Umbilical cord (tissue), 2 donors: ENCODE results near the gene STARD9. TPM values are rescaled to one million over a fixed set of nuclear protein-coding genes. Genes with fewer than 3 reads are reported as not detected.
"Not testable (repeated sequence)": the region's sequence is repeated elsewhere in the genome, so short reads cannot be mapped to it uniquely, and the experiment has no call there.

Experiments used
- DNase-seq: peaks from one replicate; pipeline ENCODE4 v3.0.0-alpha.2; 2015; ENCODE audit warnings: low spot score
- total RNA-seq: library from RNA; depleted of rRNA; stranded (reverse); fragments of >200 nt; gene quantifications from one replicate; pipeline ENCODE4 v1.2.3, GENCODE V29; 2014; ENCODE audit warnings: low replicate concordance; ENCODE audit not compliant: insufficient read depth

STARD9 gene
- total RNA-seq, 1 donor from 2014 or later: 20.5 TPM

DNA sequence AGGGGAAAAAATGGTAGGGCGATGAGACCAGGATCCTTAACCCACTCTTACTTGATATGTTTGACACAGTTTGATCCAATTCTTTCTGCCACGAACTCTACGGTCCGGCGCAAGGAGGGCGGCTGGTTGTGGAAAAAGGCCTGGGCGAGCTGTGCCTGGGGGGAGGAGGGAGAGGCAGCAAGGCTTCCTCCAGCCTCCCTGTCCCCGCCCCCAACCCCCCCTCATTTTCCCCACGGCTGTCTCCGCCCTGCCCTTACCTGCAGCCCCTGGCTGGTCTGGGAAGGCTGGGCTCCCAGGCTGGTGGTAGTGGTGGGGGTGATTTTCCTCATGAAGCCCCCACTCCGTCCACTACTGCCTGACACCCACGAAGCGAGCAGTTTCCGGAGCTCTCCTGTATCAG lies 153.6 kb downstream of the STARD9 start:
- DNase-seq: no peak

DNA sequence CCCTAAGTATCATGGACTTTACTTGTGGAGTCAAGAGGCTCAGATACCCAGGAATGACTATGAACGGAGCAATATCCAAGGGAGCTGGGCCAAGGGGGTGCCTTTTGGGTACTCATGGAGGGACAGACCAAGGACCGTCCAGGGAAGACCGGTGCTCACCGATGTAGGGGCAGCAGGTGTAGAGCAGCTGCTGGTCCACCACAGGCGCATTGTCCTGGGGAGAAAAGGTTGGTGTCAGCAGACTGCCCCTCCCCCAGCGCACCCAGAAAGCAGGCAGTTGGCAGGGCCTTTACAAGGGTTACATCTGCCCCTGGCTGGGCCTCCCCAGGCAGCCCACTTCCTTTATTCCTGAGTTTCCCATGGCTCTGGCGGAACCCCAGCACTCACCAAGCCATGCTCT lies 154.0 kb downstream of the STARD9 start:
- DNase-seq: no peak

DNA sequence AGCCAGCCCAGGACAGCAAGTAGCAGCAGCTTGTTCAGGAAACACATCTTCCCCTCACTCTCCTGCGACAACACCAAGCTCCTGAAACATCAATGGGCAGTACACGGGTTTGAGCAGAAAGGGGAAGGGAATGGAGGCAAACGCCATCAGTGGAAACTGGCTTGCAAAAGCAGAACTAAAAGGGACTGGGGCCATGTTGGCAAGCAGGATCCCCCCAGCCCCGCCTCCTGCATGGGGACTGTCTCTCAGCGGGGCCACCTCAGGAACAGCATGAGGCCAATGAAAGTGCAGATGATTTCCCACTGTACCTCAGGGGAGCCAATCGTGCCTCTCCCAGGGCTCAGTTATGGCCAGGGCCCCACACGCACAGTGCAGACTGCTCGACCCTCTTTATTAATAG lies 154.7 kb downstream of the STARD9 start:
- no peak for DNase-seq

DNA sequence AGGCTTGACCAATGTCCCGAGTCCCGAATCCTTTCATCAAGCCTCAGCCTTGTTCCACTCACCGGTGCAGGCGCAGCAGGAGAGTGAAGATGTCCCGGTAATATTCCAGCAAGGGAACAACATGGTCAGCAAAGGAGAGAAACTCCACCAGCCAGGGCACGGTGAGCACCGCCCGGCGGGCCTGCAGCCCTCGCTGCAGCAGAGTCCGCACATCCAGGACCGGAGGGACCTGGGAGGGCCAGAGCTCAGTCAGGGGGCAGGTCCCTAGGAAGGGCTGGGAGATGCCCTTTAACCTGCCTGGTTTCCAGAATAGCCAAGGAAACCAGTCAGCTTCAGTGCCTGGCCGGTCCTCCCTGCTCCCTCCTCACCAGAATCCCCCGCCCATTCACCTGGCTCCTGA lies 155.1 kb downstream of the STARD9 start:
- DNase-seq: no peak

DNA sequence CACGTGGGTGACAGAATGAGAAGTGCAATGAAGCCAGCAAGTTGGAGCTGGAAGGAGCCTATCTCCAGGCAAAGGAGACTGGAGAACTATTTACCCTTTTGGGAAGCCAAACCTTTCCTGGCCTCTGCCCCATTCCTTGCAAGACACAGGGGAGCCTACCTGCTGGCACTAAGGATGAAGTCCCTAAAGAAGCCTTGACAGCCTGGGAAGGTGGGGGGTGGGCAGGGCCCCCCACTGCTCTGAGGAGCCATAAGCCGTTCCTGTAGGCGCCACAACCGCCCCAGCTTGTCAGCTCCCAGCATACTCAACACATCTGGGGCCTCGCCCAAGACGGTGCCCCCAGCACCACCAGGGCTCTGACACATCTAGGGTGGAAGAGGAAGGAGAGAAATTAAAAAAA lies 156.1 kb downstream of the STARD9 start:
- DNase-seq: no peak

DNA sequence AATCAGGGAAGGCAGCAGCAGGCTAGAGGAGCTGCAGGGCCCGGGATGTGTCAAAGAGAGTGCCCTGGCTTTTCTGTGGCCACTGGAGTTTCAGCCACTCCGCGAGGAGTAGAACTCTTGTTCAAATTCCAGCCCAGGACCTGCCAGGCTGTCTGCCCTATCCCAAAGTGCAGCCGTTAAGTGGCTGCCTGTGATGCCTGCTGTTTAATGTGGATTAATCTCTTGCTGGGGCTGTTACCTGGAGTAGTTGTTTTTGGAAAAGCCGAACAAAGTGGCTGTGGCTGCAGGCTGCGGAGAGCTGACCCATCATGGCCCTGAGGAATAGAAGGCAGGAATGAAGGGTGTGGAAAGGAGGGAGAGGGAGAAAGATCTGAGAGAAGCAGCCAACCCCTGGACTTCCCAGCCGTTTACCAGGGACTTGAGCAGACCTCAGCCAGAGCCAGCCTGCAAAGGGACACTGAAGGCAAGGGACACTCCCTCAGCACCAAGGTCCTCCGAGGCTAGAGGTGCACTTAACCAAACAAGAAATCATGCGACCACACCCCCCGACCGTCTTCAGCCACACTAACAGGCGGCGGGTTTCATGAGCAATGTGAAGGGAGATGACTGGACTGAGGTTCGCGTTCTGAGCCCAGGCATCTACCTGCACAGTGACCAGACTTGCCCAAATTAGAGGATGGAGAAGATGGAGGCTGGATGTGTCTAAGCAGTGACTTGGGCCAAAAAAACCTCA lies 156.9 kb downstream of the STARD9 start:
- no peak for DNase-seq

DNA sequence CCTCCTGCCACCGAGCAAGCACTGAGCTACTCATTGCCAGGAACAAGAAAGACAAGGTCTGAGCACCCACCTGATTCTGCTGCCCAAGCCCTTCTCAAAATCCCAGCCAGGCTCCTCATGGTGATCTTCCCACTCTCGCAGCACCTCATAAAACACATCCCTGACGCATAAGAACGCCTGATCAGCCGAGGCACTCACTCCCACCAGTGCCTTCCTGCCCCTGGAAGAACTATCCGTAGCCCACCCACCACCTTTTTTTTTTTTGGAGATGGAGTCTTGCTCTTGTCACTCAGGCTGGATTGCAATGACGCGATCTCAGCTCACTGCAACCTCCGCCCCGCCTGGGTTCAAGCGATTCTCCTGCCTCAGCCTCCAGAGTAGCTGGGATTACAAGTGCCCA lies 157.6 kb downstream of the STARD9 start:
- DNase-seq: no peak

DNA sequence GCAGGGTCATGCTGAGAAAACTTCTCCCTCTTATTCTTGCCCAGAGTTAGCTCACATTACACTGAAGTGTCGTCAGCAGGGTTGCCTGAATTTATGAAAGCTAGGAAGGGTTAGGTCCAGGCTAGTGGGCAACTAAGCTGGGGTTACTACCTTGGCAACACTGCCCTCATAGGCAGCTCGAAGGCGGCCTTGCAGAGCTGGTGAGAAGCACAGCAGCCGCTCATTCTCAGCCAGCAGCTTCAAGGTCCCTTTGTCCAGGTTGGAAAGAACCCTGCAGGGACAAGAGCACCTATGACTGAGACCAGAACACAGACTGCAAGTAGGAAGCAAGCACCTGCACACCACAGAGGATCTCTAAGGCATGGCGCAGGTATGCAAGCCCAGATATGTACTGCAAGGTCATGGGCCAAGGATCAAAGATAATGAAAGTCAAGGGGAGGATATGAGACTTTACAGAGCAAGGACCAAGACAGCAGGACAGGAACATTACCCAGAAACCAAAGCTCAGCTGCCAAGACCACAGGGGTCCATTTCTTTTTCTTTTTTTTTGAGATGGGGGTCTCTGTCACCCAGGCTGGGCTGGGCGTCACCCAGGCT lies 158.8 kb downstream of the STARD9 start:
- DNase-seq: no peak

DNA sequence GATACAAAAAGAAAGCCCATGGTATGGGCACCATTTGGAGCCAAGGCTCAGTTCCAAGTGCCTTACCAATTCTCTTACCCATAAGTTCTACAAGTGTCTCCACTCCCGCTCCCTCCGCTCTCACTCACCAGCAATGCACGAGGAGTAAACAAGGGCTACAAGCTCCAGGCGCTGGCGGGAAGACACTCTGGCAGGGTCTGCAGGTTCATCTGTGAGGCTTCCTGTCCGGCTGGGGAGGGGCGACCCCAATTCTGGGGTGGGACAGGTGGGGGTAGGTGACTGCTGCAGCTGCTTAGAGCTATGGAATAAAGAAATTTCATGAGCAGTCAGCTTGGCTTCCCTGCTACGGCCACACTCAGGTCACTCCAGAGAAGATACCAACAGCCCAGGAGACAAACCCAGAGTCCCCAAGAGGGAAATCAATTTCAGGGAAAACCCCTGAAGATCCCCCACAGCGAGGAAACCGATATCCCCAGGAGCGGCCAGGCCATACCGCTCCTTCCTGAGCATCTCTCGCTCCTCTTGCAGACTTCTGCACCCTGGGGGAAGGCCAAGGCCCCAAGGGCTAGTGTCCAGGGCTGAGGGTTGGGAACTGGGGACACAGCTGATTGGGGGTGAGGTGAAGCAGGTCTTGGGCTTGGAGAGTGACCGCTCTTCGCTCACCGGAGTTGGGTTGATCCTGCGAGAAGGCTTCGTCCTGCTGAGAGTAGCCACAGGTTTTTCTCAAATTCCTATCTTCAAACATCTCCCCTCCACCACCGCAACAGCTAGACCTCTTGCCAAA lies 160.2 kb downstream of the STARD9 start:
- DNase-seq: no peak

DNA sequence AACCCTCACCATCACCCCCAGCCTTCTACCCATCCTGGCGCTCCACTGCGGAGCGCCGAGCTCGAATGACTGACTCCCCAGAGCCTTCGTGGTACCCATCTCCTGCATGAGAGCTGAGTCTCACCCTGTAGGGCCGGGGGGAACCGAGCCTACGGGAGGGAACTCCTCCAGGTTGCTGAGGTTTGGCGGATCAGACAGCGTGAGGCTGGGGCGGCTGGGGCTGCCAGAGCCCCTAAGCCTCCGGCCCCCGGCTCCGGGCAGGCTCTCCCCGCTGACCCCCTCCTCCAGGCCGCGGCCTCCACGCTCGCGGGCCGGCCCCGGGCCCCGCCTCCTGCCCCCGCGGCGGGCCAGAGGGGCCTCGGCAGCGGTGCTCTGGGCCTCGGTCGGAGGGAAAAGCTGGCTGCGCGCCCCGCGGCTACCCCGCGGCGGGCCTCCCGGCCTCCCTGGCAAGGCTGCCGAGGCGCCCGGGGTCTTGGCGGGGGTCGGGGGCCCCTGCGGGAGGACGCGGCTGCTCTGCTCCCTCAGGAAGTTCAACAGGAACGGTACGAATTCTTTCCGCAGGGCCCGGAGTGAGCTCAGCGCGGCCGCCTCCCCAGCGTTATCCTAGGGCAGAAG lies 160.9 kb downstream of the STARD9 start:
- DNase-seq: peak; percentile 54

DNA sequence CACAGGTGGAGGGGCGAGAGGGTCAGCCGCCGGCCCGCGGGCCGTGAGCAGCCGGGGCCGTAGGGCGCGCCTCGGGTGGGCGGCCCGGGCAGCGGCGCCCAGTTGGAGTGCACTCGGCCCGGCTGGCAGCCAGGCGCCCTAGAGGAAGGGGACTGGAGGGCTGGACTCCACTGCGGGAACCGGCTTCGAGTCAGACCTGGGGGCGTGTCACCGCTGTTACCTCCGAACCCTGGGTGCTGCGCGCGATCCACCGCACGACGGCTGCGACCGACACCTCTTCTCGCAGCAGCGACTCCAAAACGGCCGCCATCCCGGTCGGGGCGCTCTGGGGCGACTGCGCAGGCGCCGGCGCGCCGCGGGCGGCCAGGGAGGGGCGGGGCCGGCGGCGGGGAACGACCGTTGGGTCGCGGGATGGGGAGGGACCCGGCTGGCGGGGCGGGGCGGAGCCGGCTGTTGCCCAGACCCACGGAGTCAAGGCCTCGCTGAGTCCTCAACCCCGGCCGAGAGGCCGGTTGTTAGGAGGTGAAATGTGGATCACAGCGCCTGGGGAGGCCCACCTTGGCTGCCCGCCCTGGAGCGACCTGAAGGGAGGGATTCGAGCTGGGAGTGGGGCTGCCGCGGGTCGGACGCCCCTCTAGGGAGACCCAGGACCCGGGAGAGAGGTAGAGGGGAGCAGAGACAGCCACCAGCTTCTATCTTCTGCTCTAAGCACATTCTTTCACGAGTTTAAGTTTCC lies 161.6 kb downstream of the STARD9 start, which contains the start of gene CDAN1:
CDAN1 (minus strand) TSS at position 336 of the 736 bp plus-strand sequence; CDS start at position 310, 26 bp downstream.
- peak; percentile 92 for DNase-seq

DNA sequence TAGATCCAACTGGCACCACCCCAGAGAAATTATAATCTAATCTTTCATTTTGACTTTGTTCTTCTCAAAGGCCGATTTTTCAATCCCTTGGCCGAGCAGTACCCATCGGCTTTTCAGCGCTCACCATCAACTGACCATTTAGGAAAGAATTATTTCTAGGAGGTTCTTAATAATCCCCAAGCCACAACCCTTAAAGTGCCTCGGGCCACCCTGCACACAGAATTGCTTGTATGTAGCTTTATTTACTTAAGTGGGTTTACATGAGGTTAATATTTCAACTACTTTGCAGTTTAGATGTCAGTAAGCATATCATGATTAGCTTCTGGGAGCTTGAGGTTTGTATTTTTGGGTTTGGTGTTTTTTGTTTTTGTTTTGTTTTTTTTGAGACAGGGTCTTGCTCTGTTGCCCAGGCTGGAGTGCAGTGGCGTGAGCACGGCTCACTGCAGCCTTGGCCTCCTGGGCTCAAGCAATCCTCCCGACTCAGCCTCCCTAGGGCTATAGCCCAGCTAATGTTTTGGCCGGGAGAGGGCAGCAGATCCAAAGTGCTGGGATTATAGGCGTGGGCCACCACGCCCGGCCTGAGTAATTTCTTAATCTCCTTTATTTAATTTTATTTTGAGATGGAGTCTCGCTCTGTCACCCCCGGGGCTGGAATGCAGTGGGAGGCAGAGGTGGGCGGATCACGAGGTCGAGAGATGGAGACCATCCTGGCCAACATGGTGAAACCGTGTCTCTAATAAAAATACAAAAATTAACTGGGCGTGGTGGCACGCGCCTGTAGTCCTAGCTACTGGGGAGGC lies 162.3 kb downstream of the STARD9 start:
- DNase-seq: no peak

DNA sequence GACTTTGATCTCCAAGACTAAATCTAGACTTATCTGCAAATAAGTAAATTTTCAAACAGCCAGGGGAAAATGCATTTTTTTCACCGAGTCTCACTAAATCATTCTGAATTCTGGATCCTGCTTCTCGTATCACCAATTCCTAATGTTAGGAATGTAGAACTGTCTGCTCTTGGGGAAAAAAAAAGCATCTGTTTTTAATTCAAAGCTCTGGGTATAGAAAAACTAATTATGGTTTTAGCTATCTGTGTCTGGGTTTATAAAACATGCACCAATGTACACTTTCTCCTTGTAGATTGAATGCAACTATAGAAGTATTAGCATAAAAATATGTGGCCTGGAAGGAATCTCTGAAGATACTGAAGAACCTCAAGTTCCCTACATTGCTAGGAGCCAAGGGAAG lies 166.3 kb downstream of the STARD9 start:
- DNase-seq: no peak

DNA sequence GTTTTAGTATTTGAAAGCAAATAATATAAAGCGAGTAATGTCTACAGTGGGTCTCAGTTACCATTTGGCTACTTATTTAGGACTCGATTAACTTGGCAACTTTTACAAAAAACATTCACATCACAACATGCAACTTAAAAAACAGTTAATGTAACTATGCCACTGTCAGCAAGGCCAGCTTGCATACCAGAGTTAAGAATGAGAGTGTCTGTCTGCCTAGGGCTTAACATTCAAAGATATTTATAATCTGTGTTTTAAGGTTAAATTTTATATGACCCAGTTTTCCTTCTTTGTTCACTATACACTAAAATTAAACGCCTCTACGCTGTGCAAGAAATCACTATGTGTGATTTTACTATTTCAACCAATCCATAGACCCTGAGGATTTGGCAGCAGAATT lies 166.7 kb downstream of the STARD9 start:
- peak; percentile 55 for DNase-seq

DNA sequence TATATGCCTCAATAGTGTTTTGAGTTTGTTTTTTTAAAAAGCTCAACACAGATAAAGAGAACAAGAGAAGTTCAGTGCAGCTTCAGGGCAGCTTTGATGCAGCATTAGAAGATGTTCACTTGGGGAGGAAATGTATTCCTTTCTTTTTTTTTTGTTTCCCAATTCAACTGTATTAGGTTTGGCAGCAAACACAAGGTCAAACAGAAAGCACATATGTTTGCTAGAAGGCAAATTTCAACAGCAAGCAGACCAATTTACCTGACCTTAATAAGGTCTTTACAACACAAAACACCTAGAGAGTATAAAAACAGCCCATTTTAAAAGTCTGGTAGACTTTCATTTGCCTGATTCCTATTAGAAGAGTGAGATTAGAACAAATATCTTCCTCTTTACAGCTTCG lies 168.8 kb downstream of the STARD9 start:
- no peak for DNase-seq

DNA sequence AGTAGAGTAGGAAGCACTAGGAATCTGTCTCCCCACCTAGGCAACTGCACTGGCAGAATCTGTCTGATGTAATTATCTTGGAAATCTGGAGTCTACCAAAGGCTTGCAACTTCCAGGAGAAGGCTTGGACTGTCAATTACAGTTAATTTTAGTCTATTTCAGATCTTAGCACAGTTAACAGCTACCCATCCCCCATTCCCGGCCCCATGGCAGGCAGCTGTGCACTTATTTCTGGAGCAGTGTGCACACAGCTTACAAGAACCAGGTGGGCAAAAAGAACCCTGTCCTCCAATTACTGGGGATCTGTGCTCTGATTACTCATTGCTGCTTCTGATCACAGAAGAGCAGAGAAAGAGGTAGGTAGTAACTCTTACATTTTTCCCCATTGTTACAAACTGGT lies 173.9 kb downstream of the STARD9 start:
- no peak for DNase-seq

DNA sequence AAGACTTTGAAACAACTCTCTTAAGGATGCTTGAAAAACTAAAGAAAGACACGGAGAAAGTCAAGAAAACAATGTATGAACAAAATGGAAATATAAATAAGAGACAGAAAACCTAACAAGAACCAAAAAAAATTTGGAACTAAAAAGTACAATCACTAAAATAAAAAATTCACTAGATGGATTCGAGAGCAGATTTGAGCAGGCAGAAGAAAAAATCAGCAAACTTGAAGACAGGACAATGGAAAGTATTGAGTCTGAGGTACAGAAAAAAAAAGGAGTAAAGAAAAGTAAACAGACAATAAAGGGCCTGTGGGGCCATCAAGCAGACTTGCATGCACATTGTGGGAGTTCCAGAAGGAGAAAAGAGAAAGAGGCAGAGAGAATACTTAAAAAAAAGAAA lies 174.9 kb downstream of the STARD9 start:
- no peak for DNase-seq

DNA sequence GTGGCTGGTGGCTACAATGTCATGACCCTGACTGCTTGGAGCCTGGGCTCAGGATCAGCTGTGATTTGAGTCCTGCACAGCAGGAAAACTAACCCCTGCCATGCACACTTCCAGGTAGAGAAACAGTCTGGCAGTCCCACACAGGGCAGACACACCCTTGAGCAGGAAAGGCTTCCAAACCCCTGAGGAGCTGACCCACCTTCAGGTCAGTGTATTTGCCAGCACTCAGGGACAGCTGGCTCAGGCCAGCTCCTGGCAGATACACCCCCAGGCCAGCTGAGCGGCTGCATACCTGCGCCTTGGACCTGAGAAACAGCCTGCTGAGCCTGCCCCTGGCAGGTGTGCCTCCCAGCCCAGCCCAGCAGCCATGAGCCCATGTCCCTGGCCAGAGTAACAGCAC lies 183.7 kb downstream of the STARD9 start:
- DNase-seq: no peak

DNA sequence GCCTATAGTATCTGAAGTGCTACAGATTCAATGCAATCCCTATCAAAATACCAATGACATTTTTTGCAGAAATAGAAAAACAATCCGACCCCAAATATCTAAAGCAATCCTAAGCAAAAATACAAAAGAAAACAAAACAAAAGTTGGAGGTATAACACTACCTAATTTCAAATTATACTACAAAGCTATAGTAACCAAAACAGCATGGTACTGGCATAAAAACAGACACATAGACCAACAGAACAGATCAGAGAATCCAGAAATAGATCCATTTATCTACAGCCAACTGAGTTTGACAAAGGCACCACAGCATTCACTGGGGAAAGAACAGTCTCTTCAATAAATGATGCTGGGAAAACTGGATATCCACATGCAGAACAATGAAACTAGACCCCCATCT lies 185.4 kb downstream of the STARD9 start:
- no peak for DNase-seq

DNA sequence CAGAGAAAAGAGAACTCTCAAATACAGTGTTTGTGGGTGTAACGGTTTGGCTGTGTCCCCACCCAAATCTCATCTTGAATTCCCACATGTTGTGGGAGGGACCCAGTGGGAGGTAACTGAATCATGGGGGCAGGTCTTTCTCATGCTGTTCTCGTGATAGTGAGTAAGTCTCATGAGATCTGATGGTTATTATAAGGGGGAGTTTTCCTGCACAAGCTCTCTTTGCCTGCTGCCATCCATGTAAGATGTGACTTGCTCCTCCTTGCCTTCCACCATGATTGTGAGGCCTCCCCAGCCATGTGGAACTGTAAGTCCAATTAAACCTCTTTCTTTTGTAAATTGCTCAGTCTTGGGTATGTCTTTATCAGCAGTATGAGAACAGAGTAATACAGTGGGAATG lies 186.4 kb downstream of the STARD9 start:
- not testable (repeated sequence) for DNase-seq
